HepG2 (cell line): ENCODE data around the gene EFNA2. TPM values are rescaled to one million over a fixed set of nuclear protein-coding genes. Genes with fewer than 3 reads are reported as not detected.
A peak's percentile ranks its signal among the peaks of the same experiment; 100 is the strongest.

ENCODE experiments used
- AGO1 ChIP-seq: fragments of 200-400 bp; formaldehyde crosslinking; IDR thresholded peaks from 2 replicates; pipeline ENCODE4 v1.6.1; 2017; ENCODE audit warnings: mild to moderate bottlenecking, low read depth, low read length, moderate library complexity; ENCODE audit not compliant: poor library complexity, severe bottlenecking
- ASH2L ChIP-seq: fragments of 300-600, 200-600 bp; sonication (generic); IDR thresholded peaks from 2 replicates; pipeline ENCODE4 v1.7.0; 2017; ENCODE audit warnings: low read depth, mild to moderate bottlenecking, moderate library complexity, mixed read lengths, low read length; ENCODE audit not compliant: insufficient read length
- ATF5 ChIP-seq: sonication (generic); formaldehyde crosslinking; IDR thresholded peaks from 2 replicates; pipeline ENCODE4 v1.4.0; 2020; ENCODE audit warnings: mild to moderate bottlenecking, low read depth, missing genetic modification reagents
- BCL3 ChIP-seq: sonication (generic); formaldehyde crosslinking; IDR thresholded peaks from 2 replicates; pipeline ENCODE4 v1.5.1; 2020; ENCODE audit warnings: mild to moderate bottlenecking, missing genetic modification reagents, moderate library complexity
- CREB1 ChIP-seq, 2 experiments: fragments of 450-650 bp in 1 of 2; IDR thresholded peaks; 2 replicates each; pipeline ENCODE4 v1.6.1; 2016 to 2017; ENCODE audit warnings: control low read depth in 1 of 2, mild to moderate bottlenecking in 1 of 2, missing compliant biosample characterization in 1 of 2, missing genetic modification characterization in 1 of 2
- FOXO4 ChIP-seq: sonication (generic); formaldehyde crosslinking; conservative IDR thresholded peaks from 2 replicates; pipeline ENCODE4 v1.8.1; 2023; ENCODE audit warnings: missing genetic modification reagents
- GABPA ChIP-seq, 2 experiments: IDR thresholded peaks; 2 replicates each; pipeline ENCODE4 v1.6.1; 2011 to 2016; ENCODE audit warnings: low read depth in 2 of 2, low read length in 1 of 2, missing biosample characterization in 1 of 2, missing genetic modification characterization in 1 of 2
- HNRNPLL ChIP-seq: fragments of 200-400 bp; formaldehyde crosslinking; IDR thresholded peaks from 2 replicates; pipeline ENCODE4 v1.6.1; 2017; ENCODE audit warnings: mild to moderate bottlenecking, low read depth, low read length; ENCODE audit not compliant: poor library complexity, severe bottlenecking
- HNRNPUL1 ChIP-seq: fragments of 200-400 bp; formaldehyde crosslinking; IDR thresholded peaks from 2 replicates; pipeline ENCODE4 v1.6.1; 2017; ENCODE audit warnings: low read depth, mild to moderate bottlenecking, low read length, moderate library complexity
- ISX ChIP-seq: sonication (generic); formaldehyde crosslinking; conservative IDR thresholded peaks from 2 replicates; pipeline ENCODE4 v1.5.0; 2020; ENCODE audit warnings: missing genetic modification reagents
- PRDM15 ChIP-seq: sonication (generic); formaldehyde crosslinking; IDR thresholded peaks from 2 replicates; pipeline ENCODE4 v1.4.0; 2020; ENCODE audit warnings: missing genetic modification reagents
- TEAD2 ChIP-seq: sonication (generic); formaldehyde crosslinking; IDR thresholded peaks from 2 replicates; pipeline ENCODE4 v1.9.0; 2021; ENCODE audit warnings: missing genetic modification reagents
- TP53 ChIP-seq: sonication (generic); formaldehyde crosslinking; conservative IDR thresholded peaks from 2 replicates; pipeline ENCODE4 v1.4.0; 2020; ENCODE audit warnings: missing genetic modification reagents
- TSC22D2 ChIP-seq: sonication (generic); formaldehyde crosslinking; IDR thresholded peaks from 2 replicates; pipeline ENCODE4 v1.5.1; 2020; ENCODE audit warnings: missing genetic modification reagents, mild to moderate bottlenecking, borderline replicate concordance
- ZNF18 ChIP-seq: sonication (generic); formaldehyde crosslinking; IDR thresholded peaks from 2 replicates; pipeline ENCODE4 v1.8.0; 2022; ENCODE audit warnings: mild to moderate bottlenecking, missing genetic modification reagents; ENCODE audit not compliant: insufficient replicate concordance
- ZNF30 ChIP-seq: sonication (generic); formaldehyde crosslinking; IDR thresholded peaks from 2 replicates; pipeline ENCODE4 v1.5.0; 2020; ENCODE audit warnings: mild to moderate bottlenecking, missing genetic modification reagents
- ZNF460 ChIP-seq: sonication (generic); formaldehyde crosslinking; IDR thresholded peaks from 2 replicates; pipeline ENCODE4 v1.5.1; 2020; ENCODE audit warnings: missing genetic modification reagents, mild to moderate bottlenecking, borderline replicate concordance
- ZNF746 ChIP-seq: sonication (generic); formaldehyde crosslinking; IDR thresholded peaks from 2 replicates; pipeline ENCODE4 v1.8.0; 2022; ENCODE audit warnings: mild to moderate bottlenecking, missing genetic modification reagents
- ZNF749 ChIP-seq: sonication (generic); formaldehyde crosslinking; IDR thresholded peaks from 2 replicates; pipeline ENCODE4 v1.8.0; 2022; ENCODE audit warnings: mild to moderate bottlenecking, missing genetic modification reagents, moderate library complexity, borderline replicate concordance
- polyA plus RNA-seq, 8 experiments: library from polyadenylated mRNA; depleted of rRNA in 3 of 8; stranded (reverse) in 7 of 8; unstranded in 1 of 8; fragments of >200 nt; fragmentation: Illumina TruSeq in 4 of 8; extraction: Trizol in 4 of 8; gene quantifications; 2 replicates each; pipeline versions ENCODE4 v1.2.1 to v1.2.3, GENCODE V29; 2011 to 2016; ENCODE audit warnings: low read depth in 4 of 8, missing spikeins in 1 of 8, mixed read lengths in 1 of 8; ENCODE audit not compliant: insufficient read depth in 1 of 8
- total RNA-seq, 5 experiments: library from RNA; depleted of rRNA; stranded (reverse); fragments of >200 nt; fragmentation: Illumina TruSeq; extraction: Trizol; gene quantifications; 2 replicates each; pipeline ENCODE4 v1.2.3, GENCODE V29; 2016; ENCODE audit warnings: low read depth in 1 of 5

EFNA2 gene
- total and polyA plus RNA-seq, 2 of the 13 experiments (the other 11 are each of a cell fraction or from before 2014, with no cell fraction given): 6.0 to 9.9 TPM

- TF ChIP-seq PRDM15 (CRISPR knock-in tag): peak; percentile 37; the same call in 1 of the 2 replicates
- peak; percentile 99 for TF ChIP-seq ZNF746 (CRISPR knock-in tag)
- TF ChIP-seq TSC22D2 (CRISPR knock-in tag): no peak
- no peak for TF ChIP-seq ATF5 (CRISPR knock-in tag)
- no peak for TF ChIP-seq GABPA (IDR thresholded peaks at IDR 0.05; ENCODE audit: low read depth, low read length)
- peak; percentile 71 for TF ChIP-seq GABPA (CRISPR knock-in tag; IDR thresholded peaks at IDR 0.05; ENCODE audit: low read depth)
- 0 out of 2 replicates have a peak, but pooled peaks have one; percentile 17 for TF ChIP-seq ISX (CRISPR knock-in tag)
- TF ChIP-seq ZNF749: no peak
- no peak for TF ChIP-seq CREB1 (IDR thresholded peaks at IDR 0.05)
- TF ChIP-seq CREB1 (CRISPR knock-in tag; IDR thresholded peaks at IDR 0.05): peak; percentile 61; the same call in 1 of the 2 replicates
- no peak for TF ChIP-seq BCL3 (CRISPR knock-in tag)
- no peak for TF ChIP-seq ZNF30
- peak; percentile 91 for TF ChIP-seq ASH2L
- TF ChIP-seq HNRNPUL1: no peak
- no peak for TF ChIP-seq TEAD2 (CRISPR knock-in tag)
- no peak for TF ChIP-seq ZNF18 (CRISPR knock-in tag)
- TF ChIP-seq AGO1: peak; percentile 84
- TF ChIP-seq TP53 (CRISPR knock-in tag): no peak
- TF ChIP-seq HNRNPLL: peak; percentile 34
- no peak for TF ChIP-seq FOXO4 (CRISPR knock-in tag)
- TF ChIP-seq ZNF460: peak; percentile 9; the same call in 1 of the 2 replicates
Measured at GRCh38 chr19:1244693-1245451, 40.8 kb upstream of the EFNA2 start (continued).
